ENCODE results near the gene GSE1.

The GSE1 gene

GRCh38 chr16:85607796-85608514, 5.2 kb upstream of the GSE1 start:
- no peak for DNase-seq

GRCh38 chr16:85608515-85608885, 4.6 kb upstream of the GSE1 start:
- no peak for DNase-seq

- no peak for DNase-seq
Observed at GRCh38 chr16:85608887-85609286, 4.2 kb upstream of the GSE1 start.

GRCh38 chr16:85609539-85609938, 3.6 kb upstream of the GSE1 start:
- no peak for DNase-seq

- DNase-seq, result no peak
Observed at GRCh38 chr16:85610059-85610445, 3.1 kb upstream of the GSE1 start.

- peak; percentile 81 for DNase-seq
Observed at GRCh38 chr16:85610446-85611193, 2.5 kb upstream of the GSE1 start.

GRCh38 chr16:85611194-85611443, 2.0 kb upstream of the GSE1 start:
- no peak for DNase-seq

GRCh38 chr16:85611444-85612190, 1.5 kb upstream of the GSE1 start:
- DNase-seq, result peak; percentile 4

- no peak for DNase-seq
Observed at GRCh38 chr16:85612191-85612800, 826 bp upstream of the GSE1 start.

- DNase-seq, result no peak
Observed at GRCh38 chr16:85613604-85614337, 649 bp downstream of the GSE1 start.

GRCh38 chr16:85614338-85615013, 1.4 kb downstream of the GSE1 start:
- no peak for DNase-seq

GRCh38 chr16:85615014-85615851, 2.1 kb downstream of the GSE1 start:
- peak; percentile 39 for DNase-seq

GRCh38 chr16:85615852-85616606, 2.9 kb downstream of the GSE1 start:
- peak; percentile 67 for DNase-seq

- DNase-seq, result peak; percentile 13
Observed at GRCh38 chr16:85616607-85617321, 3.6 kb downstream of the GSE1 start.

- DNase-seq, result no peak
Observed at GRCh38 chr16:85617948-85618347, 4.8 kb downstream of the GSE1 start.

- DNase-seq, result no peak
Observed at GRCh38 chr16:85618521-85618920, 5.4 kb downstream of the GSE1 start.

- no peak for DNase-seq
Observed at GRCh38 chr16:85619101-85619891, 6.2 kb downstream of the GSE1 start.

- no peak for DNase-seq
Observed at GRCh38 chr16:85620374-85620773, 7.3 kb downstream of the GSE1 start.

Data from CD4-positive, alpha-beta T cell treated with Interleukin-4 for 4 hours (primary cell).